HEK293 (cell line): ENCODE results near the gene NLRP7.

Experiments used
- CTCF ChIP-seq: fragments of 450-650 bp; formaldehyde crosslinking; IDR thresholded peaks from 2 replicates; pipeline ENCODE4 v1.5.1; 2016; ENCODE audit warnings: missing biosample characterization, missing genetic modification characterization
- GLIS1 ChIP-seq: fragments of 450-650 bp; formaldehyde crosslinking; IDR thresholded peaks from 2 replicates; pipeline ENCODE4 v1.5.1; 2016; ENCODE audit warnings: missing biosample characterization, missing genetic modification characterization
- KLF9 ChIP-seq: fragments of 450-650 bp; formaldehyde crosslinking; IDR thresholded peaks from 2 replicates; pipeline ENCODE4 v1.5.1; 2016; ENCODE audit warnings: missing biosample characterization, missing genetic modification characterization, low read depth
- ZNF211 ChIP-seq: fragments of 450-650 bp; formaldehyde crosslinking; IDR thresholded peaks from 2 replicates; pipeline ENCODE4 v1.5.1; 2016; ENCODE audit warnings: low read depth, missing biosample characterization, missing genetic modification characterization
- ZNF701 ChIP-seq: fragments of 450-650 bp; formaldehyde crosslinking; IDR thresholded peaks from 2 replicates; pipeline ENCODE4 v1.5.1; 2016; ENCODE audit warnings: missing biosample characterization, missing genetic modification characterization
- ZNF785 ChIP-seq: fragments of 450-650 bp; formaldehyde crosslinking; IDR thresholded peaks from 2 replicates; pipeline ENCODE4 v1.5.1; 2016; ENCODE audit warnings: missing biosample characterization, missing genetic modification characterization

GRCh38 chr19:54938906-54939305 lies 8.4 kb downstream of the NLRP7 start:
- no peak for TF ChIP-seq CTCF (tag by site-specific recombination)
- no peak for TF ChIP-seq GLIS1 (tag by site-specific recombination)
- TF ChIP-seq ZNF211: no peak
- TF ChIP-seq KLF9: no peak
- TF ChIP-seq ZNF701 (tag by site-specific recombination): no peak
- no peak for TF ChIP-seq ZNF785 (tag by site-specific recombination)
